NB4 (cell line): ENCODE measurements around the gene INO80B.
"Not testable (repeated sequence)": the region's sequence is repeated elsewhere in the genome, so short reads cannot be mapped to it uniquely, and the experiment has no call there.

Experiments
- CTCF ChIP-seq: IDR thresholded peaks from one replicate; pipeline ENCODE4 v1.5.1; 2012; ENCODE audit warnings: low read depth, low read length
- POLR2A ChIP-seq: IDR thresholded peaks from 2 replicates; pipeline ENCODE4 v1.6.1; 2011; ENCODE audit warnings: mild to moderate bottlenecking; ENCODE audit not compliant: insufficient read length; ENCODE audit errors: extremely low read depth
- TF ChIP-seq, protein P1 (sequence below): IDR thresholded peaks from 2 replicates; pipeline ENCODE4 v1.6.1; 2011; ENCODE audit warnings: low read depth, low read length

DNA sequence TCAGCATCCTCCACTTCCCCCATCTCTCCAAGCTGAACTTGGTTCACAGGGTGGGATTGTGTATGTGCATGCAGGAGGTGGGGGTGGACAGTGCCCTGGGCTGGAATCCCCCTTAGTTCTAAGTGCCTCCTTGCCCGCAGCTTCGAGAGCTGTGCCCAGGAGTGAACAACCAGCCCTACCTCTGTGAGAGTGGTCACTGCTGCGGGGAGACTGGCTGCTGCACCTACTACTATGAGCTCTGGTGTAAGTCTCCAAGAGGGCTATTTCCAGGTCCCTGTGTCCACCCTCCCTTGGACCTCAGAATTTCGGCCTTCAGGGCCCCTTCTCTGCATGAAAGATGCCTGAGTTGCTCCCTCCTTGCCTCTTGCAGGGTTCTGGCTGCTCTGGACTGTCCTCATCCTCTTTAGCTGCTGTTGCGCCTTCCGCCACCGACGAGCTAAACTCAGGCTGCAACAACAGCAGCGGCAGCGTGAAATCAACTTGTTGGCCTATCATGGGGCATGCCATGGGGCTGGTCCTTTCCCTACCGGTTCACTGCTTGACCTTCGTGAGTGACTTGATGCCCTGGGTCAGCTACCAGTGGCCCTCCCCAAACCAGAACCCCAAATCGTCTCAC is 4.7 kb downstream of the INO80B start:
- not testable (repeated sequence) for TF ChIP-seq CTCF, POLR2A
- TF ChIP-seq, protein P1, sequence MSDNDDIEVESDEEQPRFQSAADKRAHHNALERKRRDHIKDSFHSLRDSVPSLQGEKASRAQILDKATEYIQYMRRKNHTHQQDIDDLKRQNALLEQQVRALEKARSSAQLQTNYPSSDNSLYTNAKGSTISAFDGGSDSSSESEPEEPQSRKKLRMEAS = not testable (repeated sequence)
